ENCODE results near the gene FGFR1OP2. TPM values are rescaled to one million over a fixed set of nuclear protein-coding genes. Genes with fewer than 3 reads are reported as not detected.

The FGFR1OP2 gene
- total RNA-seq, 1 experiment from 2014 or later, result 40.6 TPM

GRCh38 chr12:27002141-27002540, 63.9 kb downstream of the FGFR1OP2 start:
- H3K27ac Mint-ChIP-seq (ENCODE audit: low read depth, unreplicated experiment), result no peak overlapping the region
- BruUV-seq (replicated peaks), result no TSS peak
- POLR2A ChIA-PET, result interaction anchor here (3.0 to 4.4 kb wide), 2 partner anchors 9 to 12 kb away, joined by 10 to 27 read pairs; partner anchors contain the start of gene TM7SF3
- no peak for DNase-seq (ENCODE audit: unreplicated experiment)
- CTCF ChIA-PET, result interaction anchor here (1.2 kb wide), 1 partner anchor 9 kb away, joined by 4 read pairs; no protein-coding TSS in a partner anchor
- no peak for TF ChIP-seq CTCF (IDR thresholded peaks at IDR 0.05; ENCODE audit: unreplicated experiment)
- H3K4me3 Mint-ChIP-seq (ENCODE audit: unreplicated experiment), result no peak overlapping the region
- H3K9me3 Mint-ChIP-seq (ENCODE audit: unreplicated experiment), result no peaks in the 10 kb centered on the region
- no peaks in the 10 kb centered on the region for H3K27me3 Mint-ChIP-seq (ENCODE audit: insufficient read depth, unreplicated experiment)
- intact Hi-C loops (cut with micrococcal nuclease), result no loop called here
- peaks cover 68% of the 10 kb centered on the region for H3K36me3 Mint-ChIP-seq (ENCODE audit: insufficient read depth, unreplicated experiment)
- H3K4me1 Mint-ChIP-seq (ENCODE audit: insufficient read depth, unreplicated experiment), result peaks cover 9% of the 10 kb centered on the region

GRCh38 chr12:27003421-27004381, 65.4 kb downstream of the FGFR1OP2 start:
- Mint-ChIP-seq H3K9me3 (ENCODE audit: unreplicated experiment) (no peaks in the 10 kb centered on the region), H3K27me3 (ENCODE audit: insufficient read depth, unreplicated experiment) (no peaks in the 10 kb centered on the region), H3K4me3 (ENCODE audit: unreplicated experiment) (no peak overlapping the region), H3K4me1 (ENCODE audit: insufficient read depth, unreplicated experiment) (peaks cover 15% of the 10 kb centered on the region), H3K36me3 (ENCODE audit: insufficient read depth, unreplicated experiment) (peaks cover 55% of the 10 kb centered on the region), H3K27ac (ENCODE audit: low read depth, unreplicated experiment) (no peak overlapping the region)
- intact Hi-C loops (cut with micrococcal nuclease), result no loop called here
- ChIA-PET CTCF (interaction anchor here (0.9 to 1.2 kb wide), 5 partner anchors 9 to 299 kb away, joined by 3 to 4 read pairs (median 4); no protein-coding TSS in a partner anchor), POLR2A (interaction anchor here (0.6 to 4.4 kb wide), 6 partner anchors 7 to 668 kb away, joined by 3 to 27 read pairs (median 4); partner anchors contain the start of genes MED21 and TM7SF3)
- no TSS peak for BruUV-seq (replicated peaks)
- TF ChIP-seq CTCF (IDR thresholded peaks at IDR 0.05; ENCODE audit: unreplicated experiment), result no peak
- DNase-seq (ENCODE audit: unreplicated experiment), result no peak

- ChIA-PET CTCF (no interaction called here), POLR2A (interaction anchor here (1.0 kb wide), 1 partner anchor 29 kb away, joined by 3 read pairs; no protein-coding TSS in a partner anchor)
- TF ChIP-seq CTCF (IDR thresholded peaks at IDR 0.05; ENCODE audit: unreplicated experiment), result no peak
- Mint-ChIP-seq H3K4me3 (ENCODE audit: unreplicated experiment) (no peak overlapping the region), H3K4me1 (ENCODE audit: insufficient read depth, unreplicated experiment) (peaks cover 21% of the 10 kb centered on the region), H3K27me3 (ENCODE audit: insufficient read depth, unreplicated experiment) (no peaks in the 10 kb centered on the region), H3K9me3 (ENCODE audit: unreplicated experiment) (no peaks in the 10 kb centered on the region), H3K36me3 (ENCODE audit: insufficient read depth, unreplicated experiment) (peaks cover 54% of the 10 kb centered on the region), H3K27ac (ENCODE audit: low read depth, unreplicated experiment) (peak overlapping the region; percentile 57)
- no TSS peak for BruUV-seq (replicated peaks)
- intact Hi-C loops (cut with micrococcal nuclease), result no loop called here
- DNase-seq (ENCODE audit: unreplicated experiment), result no peak
Observed at GRCh38 chr12:27005495-27005894, 67.2 kb downstream of the FGFR1OP2 start.

- peaks cover 48% of the 10 kb centered on the region for H3K36me3 Mint-ChIP-seq (ENCODE audit: insufficient read depth, unreplicated experiment)
- peaks cover 33% of the 10 kb centered on the region for H3K4me1 Mint-ChIP-seq (ENCODE audit: insufficient read depth, unreplicated experiment)
- H3K27ac Mint-ChIP-seq (ENCODE audit: low read depth, unreplicated experiment), result no peak overlapping the region
- CTCF ChIA-PET, result no interaction called here
- POLR2A ChIA-PET, result no interaction called here
- no TSS peak for BruUV-seq (replicated peaks)
- no peaks in the 10 kb centered on the region for H3K9me3 Mint-ChIP-seq (ENCODE audit: unreplicated experiment)
- intact Hi-C loops (cut with micrococcal nuclease), result loop anchor here (2.0 kb wide), 1 partner anchor 150 kb away; no protein-coding TSS in a partner anchor
- H3K4me3 Mint-ChIP-seq (ENCODE audit: unreplicated experiment), result no peak overlapping the region
- no peak for DNase-seq (ENCODE audit: unreplicated experiment)
- no peaks in the 10 kb centered on the region for H3K27me3 Mint-ChIP-seq (ENCODE audit: insufficient read depth, unreplicated experiment)
- TF ChIP-seq CTCF (IDR thresholded peaks at IDR 0.05; ENCODE audit: unreplicated experiment), result no peak
Observed at GRCh38 chr12:27006797-27007467, 68.7 kb downstream of the FGFR1OP2 start.
